HTR-8/SVneo (cell line): Measurements from ENCODE around the gene MS4A15.
"Not testable (repeated sequence)": the region's sequence is repeated elsewhere in the genome, so short reads cannot be mapped to it uniquely, and the experiment has no call there.

ENCODE experiments used
- DNase-seq: peaks from one replicate; pipeline ENCODE4 v3.0.0; 2011; ENCODE audit warnings: low spot score, mixed read lengths; ENCODE audit not compliant: insufficient read length
- FAIRE-seq: peaks from 2 replicates; lab custom pipeline; 2011; peaks lifted over from hg19 to GRCh38; lab: Jason Lieb, UNC

Gene MS4A15

GRCh38 chr11:60795291-60795690 is 38.6 kb downstream of the MS4A15 start:
- FAIRE-seq (no peak), DNase-seq (no peak)

GRCh38 chr11:60797846-60798630 is 41.4 kb downstream of the MS4A15 start:
- DNase-seq (no peak), FAIRE-seq (no peak)

DNA sequence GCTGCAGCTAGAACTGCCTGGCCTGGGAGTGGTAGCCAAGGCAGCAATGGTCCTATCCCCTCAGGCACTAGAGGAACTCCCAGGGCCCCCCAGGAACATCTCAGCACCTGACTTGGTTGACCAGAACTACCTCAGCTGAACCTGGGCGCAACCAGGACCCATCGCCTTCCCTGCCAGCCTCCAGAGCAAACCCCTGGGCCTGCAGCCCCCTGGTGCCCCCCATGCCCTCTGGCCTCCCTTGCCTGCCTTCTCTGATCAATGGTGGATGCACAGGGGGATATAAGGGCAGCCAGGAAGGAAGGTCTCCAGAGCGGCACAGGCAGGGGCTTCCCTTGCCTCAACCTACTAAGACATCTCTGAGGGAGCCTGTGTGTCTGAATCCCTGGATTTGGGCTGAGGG is 42.0 kb downstream of the MS4A15 start:
- FAIRE-seq = no peak

DNA sequence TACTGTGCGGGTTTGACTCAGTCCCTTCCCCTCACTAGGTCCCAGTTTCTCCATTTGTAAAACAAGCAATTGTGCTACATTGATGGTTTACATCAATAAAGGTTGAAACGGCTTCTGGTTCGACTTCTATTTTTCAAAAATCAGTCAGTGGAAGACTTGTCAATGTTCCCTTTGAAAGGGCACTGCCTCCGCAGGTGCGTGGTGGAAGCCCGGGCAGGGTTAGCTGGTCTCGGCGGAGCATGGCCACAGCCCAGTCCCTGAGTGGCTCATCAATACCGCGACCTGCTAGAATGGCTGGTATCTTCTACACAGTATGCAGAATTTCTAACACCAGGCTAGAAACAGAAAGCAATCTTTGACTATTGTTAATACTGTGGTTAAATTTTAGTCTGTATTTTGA is 44.5 kb downstream of the MS4A15 start:
- DNase-seq = no peak
- no peak for FAIRE-seq

More for the DNA sequence above, 42.0 kb downstream of the MS4A15 start:
- no peak for DNase-seq

DNA sequence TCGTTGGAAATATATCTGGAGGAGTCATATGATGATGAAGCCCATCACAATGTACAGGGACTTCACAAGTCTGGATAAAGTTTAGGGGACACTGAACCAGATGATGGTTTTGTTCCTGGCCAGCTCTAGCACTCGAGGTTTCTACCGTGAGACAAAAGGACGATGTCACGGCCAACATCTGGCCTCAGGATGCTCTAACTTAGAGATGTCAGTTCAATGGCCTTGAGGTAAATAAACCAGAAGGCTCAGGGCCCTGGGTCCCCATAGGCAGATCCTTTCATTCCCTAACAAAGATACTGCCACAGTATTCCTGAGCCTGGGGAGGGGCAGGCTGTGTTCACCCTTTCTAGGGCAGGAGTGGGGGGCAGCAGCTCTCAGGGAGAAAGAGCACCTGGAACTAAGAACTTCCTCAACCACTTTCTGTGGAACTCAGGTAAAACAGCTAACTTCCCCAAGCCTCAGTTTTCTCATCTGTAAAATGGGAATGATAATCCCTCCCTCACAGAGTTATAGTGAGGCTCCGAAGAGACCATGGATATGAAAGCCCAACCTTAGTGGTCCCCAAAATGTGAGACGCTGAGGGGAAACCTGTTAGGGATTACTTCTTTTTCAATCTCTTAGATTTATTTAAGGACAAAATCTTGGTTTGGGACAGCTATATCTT is 46.7 kb downstream of the MS4A15 start:
- no peak for FAIRE-seq

GRCh38 chr11:60809249-60809648 is 52.6 kb downstream of the MS4A15 start:
- FAIRE-seq (no peak), DNase-seq (no peak)

More for the DNA sequence above, 46.7 kb downstream of the MS4A15 start:
- no peak for DNase-seq

- no peak for DNase-seq
- no peak for FAIRE-seq
Observed at GRCh38 chr11:60809691-60810090, 53.0 kb downstream of the MS4A15 start.

- FAIRE-seq = no peak
- no peak for DNase-seq
Observed at GRCh38 chr11:60810151-60810550, 53.5 kb downstream of the MS4A15 start.

- DNase-seq (no peak), FAIRE-seq (no peak)
Observed at GRCh38 chr11:60810569-60810968, 53.9 kb downstream of the MS4A15 start.

DNA sequence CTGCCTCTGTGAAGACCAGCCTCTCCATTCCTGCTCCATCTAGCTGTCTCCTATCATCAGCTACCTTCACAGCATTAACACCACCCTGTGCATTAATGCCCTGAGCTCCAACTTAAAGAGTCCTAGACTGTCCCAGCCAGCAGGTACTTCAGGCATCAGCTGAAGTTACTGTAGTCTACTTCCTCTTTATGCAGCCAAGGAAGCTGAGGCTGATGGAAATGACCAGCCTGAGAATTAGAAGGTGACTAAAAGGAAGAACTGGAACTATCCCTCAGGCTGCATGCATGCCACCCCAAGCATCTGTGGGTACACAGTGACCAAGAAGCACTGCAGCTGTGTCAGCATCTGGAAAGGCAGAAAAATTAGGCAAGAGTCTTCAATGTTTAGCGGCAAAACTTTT is 56.7 kb downstream of the MS4A15 start:
- DNase-seq (no peak), FAIRE-seq (no peak)

GRCh38 chr11:60814112-60814511 is 57.4 kb downstream of the MS4A15 start:
- no peak for FAIRE-seq
- no peak for DNase-seq

DNA sequence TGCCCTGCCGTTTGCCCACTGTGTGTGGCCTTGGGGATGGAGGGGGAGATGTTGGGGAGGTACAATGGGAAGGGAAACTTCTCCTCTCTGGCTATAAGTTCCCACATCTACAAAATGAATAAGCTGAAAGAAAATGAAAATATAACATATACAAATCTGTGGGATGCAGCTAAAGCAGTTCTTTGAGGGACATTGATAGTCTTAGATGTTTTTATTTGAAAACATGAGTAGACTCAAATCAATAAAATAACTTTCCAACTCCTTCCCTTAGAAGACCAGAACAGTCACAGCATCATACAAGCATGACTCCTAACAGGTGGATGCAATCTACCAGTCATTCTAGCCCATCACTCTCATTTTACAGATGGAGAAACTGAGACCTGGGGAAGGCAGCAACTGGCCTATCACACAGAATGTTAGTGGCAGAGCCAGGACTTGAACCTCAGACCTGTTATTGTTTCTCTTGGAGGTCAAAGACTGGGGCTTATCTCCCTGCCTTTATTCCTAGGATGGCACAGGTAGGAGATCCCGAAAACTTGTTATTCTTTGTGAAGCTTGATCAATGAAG is 60.0 kb downstream of the MS4A15 start:
- DNase-seq (no peak), FAIRE-seq (no peak)

- no peak for FAIRE-seq
- DNase-seq = no peak
Observed at GRCh38 chr11:60818057-60818456, 61.4 kb downstream of the MS4A15 start.

GRCh38 chr11:60821827-60822599 is 65.3 kb downstream of the MS4A15 start:
- FAIRE-seq = no peak
- DNase-seq = no peak

GRCh38 chr11:60823745-60824306 is 67.2 kb downstream of the MS4A15 start:
- not testable (repeated sequence) for FAIRE-seq, DNase-seq

DNA sequence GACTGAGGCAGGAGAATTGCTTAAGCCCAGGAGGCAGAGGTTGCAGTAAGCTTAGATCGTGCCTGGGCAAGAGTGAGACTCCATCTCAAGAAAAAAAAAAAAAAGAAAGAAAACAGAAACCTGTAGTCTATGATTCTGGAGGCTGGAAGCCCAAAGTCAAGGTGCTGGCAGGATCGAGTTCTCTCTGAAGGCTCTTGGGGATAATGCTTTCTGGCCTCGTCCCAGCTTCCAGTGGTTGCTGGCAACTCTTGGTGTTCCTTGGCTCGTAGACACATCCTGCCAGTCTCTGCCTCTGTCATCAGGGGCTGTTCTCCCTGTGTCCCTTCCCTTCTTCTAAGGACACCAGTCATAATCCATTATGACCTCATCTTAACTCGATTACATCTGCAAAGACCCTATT is 68.5 kb downstream of the MS4A15 start:
- FAIRE-seq (no peak), DNase-seq (no peak)

DNA sequence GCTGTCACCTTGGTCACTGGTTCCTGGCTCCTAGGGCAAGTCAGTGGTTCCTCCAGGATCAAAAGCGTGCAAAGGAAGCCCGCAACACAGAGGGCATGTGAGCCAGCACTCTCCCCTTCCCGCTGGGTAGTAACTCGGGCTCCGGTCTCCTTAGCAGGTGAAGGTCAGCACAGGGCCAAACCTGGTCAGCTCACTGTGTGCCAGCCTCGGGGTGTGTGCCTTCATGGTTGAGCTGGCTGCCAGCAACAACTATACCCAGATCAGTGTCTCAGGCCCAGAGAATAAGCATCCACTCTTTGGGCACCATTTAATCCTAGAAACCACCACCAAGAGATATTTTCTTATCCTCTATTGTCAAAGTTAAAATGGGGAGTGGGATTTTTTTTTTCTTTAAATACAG is 69.1 kb downstream of the MS4A15 start:
- DNase-seq = no peak
- no peak for FAIRE-seq
